Suprapubic skin (tissue), 4 donors: ENCODE results near the gene FILIP1L.

Experiments
- CTCF ChIP-seq, 2 donors: fragments of 200-600 bp in 1 of 2; fragments of 450-650 bp in 1 of 2; sonication (generic) in 1 of 2; IDR thresholded peaks; one replicate each; pipeline ENCODE4 v1.5.1; 2016 to 2019; ENCODE audit warnings: antibody characterized with exemption in 2 of 2, mild to moderate bottlenecking in 1 of 2, moderate library complexity in 1 of 2
- POLR2A ChIP-seq, 2 donors: fragments of 450-650 bp; IDR thresholded peaks; one replicate each; pipeline ENCODE4 v1.6.1; 2017; ENCODE audit warnings: antibody characterized with exemption in 2 of 2, mild to moderate bottlenecking in 2 of 2, moderate library complexity in 2 of 2
- POLR2AphosphoS5 ChIP-seq, 3 donors: sonication (generic); formaldehyde crosslinking; IDR thresholded peaks; one replicate each; pipeline ENCODE4 v1.6.1; 2017; ENCODE audit warnings: antibody characterized with exemption in 3 of 3

- TF ChIP-seq CTCF (IDR thresholded peaks at IDR 0.05): no peak
- TF ChIP-seq POLR2AphosphoS5 (IDR thresholded peaks at IDR 0.05): no peak
- no peak for TF ChIP-seq POLR2A (IDR thresholded peaks at IDR 0.05)
Measured at GRCh38 chr3:100018806-100019205, 95.5 kb downstream of the FILIP1L start.
